ENCODE results near the gene THSD4. TPM values are rescaled to one million over a fixed set of nuclear protein-coding genes. Genes with fewer than 3 reads are reported as not detected.

THSD4 gene
- polyA plus RNA-seq, 1 donor (not counting 4 experiments of a cell fraction or from before 2014, with no cell fraction given) = 24.5 TPM

DNA sequence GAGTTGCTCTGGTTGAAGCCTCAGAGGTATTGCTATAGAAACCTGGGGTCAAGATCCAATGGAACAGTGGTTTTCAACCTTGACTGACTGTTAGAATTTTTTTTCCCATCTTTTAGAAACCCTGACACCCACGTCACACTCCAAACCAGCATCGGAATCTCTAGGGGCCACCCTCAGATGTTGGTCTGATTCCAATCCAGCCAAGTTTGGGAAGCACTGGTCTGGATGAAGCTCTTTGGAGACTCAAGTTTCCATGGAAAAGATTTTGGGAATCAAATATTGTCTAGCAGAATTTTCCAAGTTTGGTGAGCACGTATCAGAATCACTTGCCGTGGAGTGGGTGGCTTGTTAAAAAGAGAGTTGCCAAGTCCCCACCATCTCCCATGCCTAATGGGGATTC, 103.8 kb downstream of the THSD4 start:
- no peak overlapping the region for H3K9ac ChIP-seq (ENCODE audit: control insufficient read depth, extremely low read depth, insufficient read depth, low read length)
- peaks cover 30% of the 10 kb centered on the region for H3K4me1 ChIP-seq (ENCODE audit: control insufficient read depth, extremely low read depth, insufficient read depth, low read length)
- H3K4me3 ChIP-seq (ENCODE audit: control insufficient read depth in 2 of 3, extremely low read depth in 1 of 3, insufficient read depth in 2 of 3, low read depth in 1 of 3, low read length in 3 of 3) = no peak overlapping the region
- H3K9me1 ChIP-seq (ENCODE audit: control insufficient read depth, extremely low read depth, insufficient read depth, low read length) = no peaks in the 10 kb centered on the region
- H3K79me2 ChIP-seq (ENCODE audit: control insufficient read depth, insufficient read depth, low read length) = peaks cover 9% of the 10 kb centered on the region
- no peak overlapping the region for H2AFZ ChIP-seq (ENCODE audit: control insufficient read depth, low read length)
- H3K36me3 ChIP-seq (ENCODE audit: control insufficient read depth in 2 of 2, extremely low read depth in 1 of 2, insufficient read depth in 2 of 2, low read length in 2 of 2) = peaks cover 11 to 21% of the 10 kb centered on the region in 2 experiments
- H3K27me3 ChIP-seq (ENCODE audit: control insufficient read depth, extremely low read depth, insufficient read depth, low read length) = no peaks in the 10 kb centered on the region
- TF ChIP-seq, protein P1, sequence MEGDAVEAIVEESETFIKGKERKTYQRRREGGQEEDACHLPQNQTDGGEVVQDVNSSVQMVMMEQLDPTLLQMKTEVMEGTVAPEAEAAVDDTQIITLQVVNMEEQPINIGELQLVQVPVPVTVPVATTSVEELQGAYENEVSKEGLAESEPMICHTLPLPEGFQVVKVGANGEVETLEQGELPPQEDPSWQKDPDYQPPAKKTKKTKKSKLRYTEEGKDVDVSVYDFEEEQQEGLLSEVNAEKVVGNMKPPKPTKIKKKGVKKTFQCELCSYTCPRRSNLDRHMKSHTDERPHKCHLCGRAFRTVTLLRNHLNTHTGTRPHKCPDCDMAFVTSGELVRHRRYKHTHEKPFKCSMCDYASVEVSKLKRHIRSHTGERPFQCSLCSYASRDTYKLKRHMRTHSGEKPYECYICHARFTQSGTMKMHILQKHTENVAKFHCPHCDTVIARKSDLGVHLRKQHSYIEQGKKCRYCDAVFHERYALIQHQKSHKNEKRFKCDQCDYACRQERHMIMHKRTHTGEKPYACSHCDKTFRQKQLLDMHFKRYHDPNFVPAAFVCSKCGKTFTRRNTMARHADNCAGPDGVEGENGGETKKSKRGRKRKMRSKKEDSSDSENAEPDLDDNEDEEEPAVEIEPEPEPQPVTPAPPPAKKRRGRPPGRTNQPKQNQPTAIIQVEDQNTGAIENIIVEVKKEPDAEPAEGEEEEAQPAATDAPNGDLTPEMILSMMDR (optimal IDR thresholded peaks at IDR 0.05 in 1 of 3, IDR thresholded peaks at IDR 0.05 in 1 of 3, conservative IDR thresholded peaks at IDR 0.05 in 1 of 3; ENCODE audit: extremely low read depth in 1 of 3, insufficient read depth in 2 of 3, low read length in 3 of 3) = no peak
- no peak for TF ChIP-seq EZH2 (IDR thresholded peaks at IDR 0.05; ENCODE audit: low read length)
- H3K27ac ChIP-seq (ENCODE audit: control insufficient read depth, insufficient read depth, low read length) = peak overlapping the region; percentile 15
- no peaks in the 10 kb centered on the region for H3K9me3 ChIP-seq (ENCODE audit: control insufficient read depth, low read depth, low read length)
- FAIRE-seq (no peak), DNase-seq (ENCODE audit: low read depth, low spot score) (no peak)
- dilution Hi-C loops (cut with MboI; ENCODE audit: extremely low pct_ligation_motif_present, low sequenced_read_pairs) = no loop called here
- H4K20me1 ChIP-seq (ENCODE audit: control insufficient read depth, extremely low read depth, insufficient read depth, low read length) = no peaks in the 10 kb centered on the region
- no peak overlapping the region for H3K4me2 ChIP-seq (ENCODE audit: control insufficient read depth, extremely low read depth, insufficient read depth, low read depth, low read length)

DNA sequence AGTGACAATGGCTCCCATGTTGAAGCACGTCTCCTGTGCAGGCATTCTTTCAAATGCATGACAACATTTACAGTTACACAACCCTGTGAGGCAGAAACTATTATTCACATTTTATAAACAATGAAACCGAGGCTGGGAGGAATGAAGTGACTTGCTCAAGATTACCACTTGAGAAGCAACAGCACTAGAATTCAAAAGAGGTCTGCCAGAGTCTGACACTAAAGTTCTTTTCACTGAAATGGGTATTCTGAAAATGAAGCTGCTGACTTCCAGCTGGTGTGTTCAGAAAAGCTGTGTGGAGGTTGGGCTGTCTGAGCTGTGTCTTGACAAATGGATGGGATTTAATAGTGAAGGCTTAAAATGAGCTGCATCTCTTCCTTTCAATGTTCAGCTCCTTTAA, 104.4 kb downstream of the THSD4 start:
- H3K9me3 ChIP-seq (ENCODE audit: control insufficient read depth, low read depth, low read length) = no peaks in the 10 kb centered on the region
- H3K4me3 ChIP-seq (ENCODE audit: control insufficient read depth in 2 of 3, extremely low read depth in 1 of 3, insufficient read depth in 2 of 3, low read depth in 1 of 3, low read length in 3 of 3) = no peak overlapping the region
- H4K20me1 ChIP-seq (ENCODE audit: control insufficient read depth, extremely low read depth, insufficient read depth, low read length) = no peaks in the 10 kb centered on the region
- H3K4me2 ChIP-seq (ENCODE audit: control insufficient read depth, extremely low read depth, insufficient read depth, low read depth, low read length) = no peak overlapping the region
- peaks cover 11 to 23% of the 10 kb centered on the region in 2 experiments for H3K36me3 ChIP-seq (ENCODE audit: control insufficient read depth in 2 of 2, extremely low read depth in 1 of 2, insufficient read depth in 2 of 2, low read length in 2 of 2)
- dilution Hi-C loops (cut with MboI; ENCODE audit: extremely low pct_ligation_motif_present, low sequenced_read_pairs) = no loop called here
- TF ChIP-seq, protein P1 (optimal IDR thresholded peaks at IDR 0.05 in 1 of 3, IDR thresholded peaks at IDR 0.05 in 1 of 3, conservative IDR thresholded peaks at IDR 0.05 in 1 of 3; ENCODE audit: extremely low read depth in 1 of 3, insufficient read depth in 2 of 3, low read length in 3 of 3) = no peak
- no peak for TF ChIP-seq EZH2 (IDR thresholded peaks at IDR 0.05; ENCODE audit: low read length)
- H3K27me3 ChIP-seq (ENCODE audit: control insufficient read depth, extremely low read depth, insufficient read depth, low read length) = no peaks in the 10 kb centered on the region
- H3K79me2 ChIP-seq (ENCODE audit: control insufficient read depth, insufficient read depth, low read length) = peaks cover 9% of the 10 kb centered on the region
- H3K4me1 ChIP-seq (ENCODE audit: control insufficient read depth, extremely low read depth, insufficient read depth, low read length) = peaks cover 34% of the 10 kb centered on the region
- no peaks in the 10 kb centered on the region for H3K9me1 ChIP-seq (ENCODE audit: control insufficient read depth, extremely low read depth, insufficient read depth, low read length)
- DNase-seq (ENCODE audit: low read depth, low spot score) (no peak), FAIRE-seq (peak; percentile 49)
- H3K9ac ChIP-seq (ENCODE audit: control insufficient read depth, extremely low read depth, insufficient read depth, low read length) = no peak overlapping the region
- H2AFZ ChIP-seq (ENCODE audit: control insufficient read depth, low read length) = no peak overlapping the region
- H3K27ac ChIP-seq (ENCODE audit: control insufficient read depth, insufficient read depth, low read length) = peak overlapping the region; percentile 68
